Measurements from ENCODE around the gene YOD1.
"Not testable (repeated sequence)": the region's sequence is repeated elsewhere in the genome, so short reads cannot be mapped to it uniquely, and the experiment has no call there.

YOD1 gene

GRCh38 chr1:207047505-207047904 is 3.5 kb downstream of the YOD1 start:
- peak; percentile 10 for DNase-seq

GRCh38 chr1:207045453-207045852 is 5.6 kb downstream of the YOD1 start:
- no peak for DNase-seq

GRCh38 chr1:207041397-207041796 is 9.6 kb downstream of the YOD1 start:
- DNase-seq = not testable (repeated sequence)

- no peak for DNase-seq
These were observed 10.9 kb downstream of the YOD1 start for GRCh38 chr1:207040181-207040533.

- DNase-seq = no peak
These were observed 11.4 kb downstream of the YOD1 start for GRCh38 chr1:207039380-207040180.

- no peak for DNase-seq
These were observed 14.1 kb downstream of the YOD1 start for GRCh38 chr1:207036865-207037264.

GRCh38 chr1:207035877-207036551 is 15.0 kb downstream of the YOD1 start:
- DNase-seq = no peak

- no peak for DNase-seq
These were observed 16.0 kb downstream of the YOD1 start for GRCh38 chr1:207034998-207035397.

- no peak for DNase-seq
These were observed 16.8 kb downstream of the YOD1 start for GRCh38 chr1:207034208-207034607.

- DNase-seq = no peak
These were observed 17.7 kb downstream of the YOD1 start for GRCh38 chr1:207033302-207033701.

GRCh38 chr1:207032528-207033017 is 18.4 kb downstream of the YOD1 start, which contains the start of gene C1orf116:
Gene C1orf116 (minus strand): TSS chr1:207032756. CDS start chr1:207027598, 5,158 bp downstream.
- no peak for DNase-seq

GRCh38 chr1:207031632-207032264 is 19.3 kb downstream of the YOD1 start:
- no peak for DNase-seq

- no peak for DNase-seq
These were observed 20.0 kb downstream of the YOD1 start for GRCh38 chr1:207031016-207031415.

- DNase-seq = no peak
These were observed 20.4 kb downstream of the YOD1 start for GRCh38 chr1:207030522-207031009.

GRCh38 chr1:207029701-207030521 is 21.1 kb downstream of the YOD1 start:
- no peak for DNase-seq

GRCh38 chr1:207028884-207029650 is 21.9 kb downstream of the YOD1 start:
- no peak for DNase-seq

GRCh38 chr1:207027921-207028320 is 23.1 kb downstream of the YOD1 start:
- DNase-seq = no peak

GRCh38 chr1:207027206-207027777 is 23.7 kb downstream of the YOD1 start:
- no peak for DNase-seq

- DNase-seq = no peak
These were observed 24.9 kb downstream of the YOD1 start for GRCh38 chr1:207026104-207026534.

GRCh38 chr1:207025146-207025880 is 25.7 kb downstream of the YOD1 start:
- DNase-seq = peak; percentile 48

All from MV-4-11 (cell line).